Stomach smooth muscle (tissue), 2 donors: ENCODE results near the gene ZNF629.
"Not testable (repeated sequence)": the region's sequence is repeated elsewhere in the genome, so short reads cannot be mapped to it uniquely, and the experiment has no call there.

Experiments
- H3K27ac ChIP-seq: one replicate; pipeline ENCODE4 v1.7.0; 2013; ENCODE audit warnings: mild to moderate bottlenecking, low read length, inconsistent platforms
- H3K27me3 ChIP-seq, 2 donors: one replicate each; pipeline ENCODE4 v1.7.0; 2013; ENCODE audit warnings: low read length in 2 of 2; ENCODE audit not compliant: insufficient read depth in 2 of 2, control insufficient read depth in 1 of 2
- H3K36me3 ChIP-seq, 2 donors: one replicate each; pipeline ENCODE4 v1.7.0; 2013; ENCODE audit warnings: low read length in 2 of 2; ENCODE audit not compliant: control insufficient read depth in 2 of 2, insufficient read depth in 2 of 2
- H3K4me1 ChIP-seq: one replicate; pipeline ENCODE4 v1.7.0; 2013; ENCODE audit warnings: low read length; ENCODE audit not compliant: control insufficient read depth, insufficient read depth
- H3K4me3 ChIP-seq, 2 donors: one replicate each; pipeline ENCODE4 v1.7.0; 2013; ENCODE audit warnings: low read length in 2 of 2
- H3K9ac ChIP-seq, 2 donors: one replicate each; pipeline ENCODE4 v1.7.0; 2013; ENCODE audit warnings: low read length in 2 of 2, mild to moderate bottlenecking in 1 of 2
- H3K9me3 ChIP-seq, 2 donors: one replicate each; pipeline ENCODE4 v1.7.0; 2013; ENCODE audit warnings: low read length in 2 of 2; ENCODE audit not compliant: control insufficient read depth in 2 of 2
- donor health status: healthy.
- donor health status: Pancreatic carcinoma.

ZNF629 gene

DNA sequence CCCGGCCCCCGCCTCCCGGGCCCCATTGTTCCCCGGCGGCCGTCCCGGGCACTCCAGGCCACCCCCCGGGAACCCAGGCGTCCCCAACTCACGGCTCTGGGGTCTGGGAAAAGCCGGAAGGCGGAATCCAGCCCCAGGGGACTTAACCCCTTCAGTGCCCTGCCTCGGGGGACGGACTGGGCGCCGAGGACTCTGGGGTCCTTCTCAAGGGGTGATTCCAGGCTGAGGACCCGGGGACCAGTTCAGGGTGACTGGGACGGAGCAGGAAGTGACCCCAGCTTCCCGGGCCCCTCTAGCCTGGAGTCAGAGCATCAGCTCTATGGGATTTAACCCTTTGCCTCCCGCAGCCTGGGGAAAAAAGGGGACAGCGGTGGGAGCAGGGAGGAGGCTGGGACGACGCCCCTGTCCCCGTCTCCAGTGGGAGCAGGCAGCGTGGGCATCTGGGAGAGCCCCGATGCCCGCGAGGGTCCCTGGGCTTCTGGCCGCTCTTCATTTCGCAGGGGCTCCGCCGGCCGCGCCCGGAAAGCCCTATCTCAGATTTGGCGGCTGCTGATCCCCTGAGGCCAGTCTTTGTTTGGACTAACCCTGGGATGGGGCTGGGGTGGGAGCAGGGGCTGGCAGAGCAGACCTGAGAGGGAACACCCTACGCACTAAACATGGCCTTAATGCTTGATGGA is at the start of gene ZNF629:
TSS of gene ZNF629 (minus strand) at position 270 of the 677 bp plus-strand sequence. CDS start 2,723 bp downstream, outside the sequence.
- Histone ChIP-seq H3K9ac (peak within 1 kb of the TSS; percentile 86 to 90), H3K27ac (peak within 1 kb of the TSS; percentile 71), H3K9me3 (no peaks in the 10 kb centered on the region)

DNA sequence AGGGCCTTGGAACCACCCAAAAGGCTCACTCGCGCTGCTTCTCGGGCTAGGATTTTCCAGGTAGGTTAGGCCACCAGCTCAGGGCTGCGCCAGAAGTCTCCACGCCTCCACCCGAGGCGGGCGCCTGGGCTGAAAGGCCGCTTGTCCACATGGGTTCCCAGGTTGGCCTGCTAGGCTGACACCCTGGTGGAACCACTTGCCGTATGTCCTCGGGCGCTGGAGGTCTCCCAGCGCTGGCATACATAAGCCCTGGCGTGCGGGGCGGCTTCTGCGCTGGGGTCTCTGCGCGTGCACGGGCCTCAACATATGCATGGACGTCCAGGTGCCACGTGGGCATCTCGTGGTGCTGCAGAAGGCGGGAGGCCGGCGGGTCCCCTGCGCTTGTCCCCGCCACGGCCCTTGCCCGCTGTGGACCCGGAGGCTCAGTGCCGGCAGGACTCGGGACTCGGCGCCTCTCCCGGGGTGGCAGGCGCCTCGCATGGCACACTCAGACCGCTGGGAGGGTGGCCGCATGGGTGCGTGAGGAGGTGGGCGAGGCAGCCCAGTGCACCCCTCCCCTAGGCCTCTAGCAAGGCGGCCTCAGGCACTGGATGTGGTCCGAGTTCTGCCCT is 47.2 kb upstream of the ZNF629 start:
- Histone ChIP-seq H3K9me3 (no peaks in the 10 kb centered on the region), H3K9ac (no peak overlapping the region), H3K4me3 (no peak overlapping the region), H3K4me1 (no peaks in the 10 kb centered on the region), H3K27ac (no peak overlapping the region), H3K27me3 (no peaks in the 10 kb centered on the region), H3K36me3 (no peaks in the 10 kb centered on the region)

More for the DNA sequence above, at the start of gene ZNF629:
- Histone ChIP-seq H3K27me3 (no peaks in the 10 kb centered on the region), H3K36me3 (peaks cover 7 to 15% of the 10 kb centered on the region in 2 donors), H3K4me1 (peaks cover 19% of the 10 kb centered on the region), H3K4me3 (peak within 1 kb of the TSS; percentile 91 to 96)

DNA sequence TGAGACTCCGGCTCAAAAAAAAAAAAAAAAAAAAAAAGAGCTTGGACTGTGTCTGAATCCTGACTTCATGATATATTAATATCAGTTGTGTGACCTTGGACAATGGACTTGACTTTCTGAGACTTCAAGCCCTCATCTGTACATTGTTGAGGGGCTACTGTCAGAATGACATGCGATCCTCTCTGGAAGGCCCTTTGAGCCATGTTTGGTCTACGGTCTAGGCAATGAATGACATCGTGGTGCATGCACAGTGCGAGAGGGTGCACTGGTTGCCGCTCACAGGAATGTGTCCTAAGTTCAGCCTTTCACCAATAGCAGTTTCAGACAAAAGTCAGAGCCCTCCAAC is 43.0 kb upstream of the ZNF629 start:
- Histone ChIP-seq H3K27ac (no peak overlapping the region), H3K9me3 (no peaks in the 10 kb centered on the region), H3K4me3 (no peak overlapping the region), H3K36me3 (no peaks in the 10 kb centered on the region), H3K9ac (no peak overlapping the region), H3K27me3 (peaks cover 2% of the 10 kb centered on the region in 2 donors), H3K4me1 (no peaks in the 10 kb centered on the region)

DNA sequence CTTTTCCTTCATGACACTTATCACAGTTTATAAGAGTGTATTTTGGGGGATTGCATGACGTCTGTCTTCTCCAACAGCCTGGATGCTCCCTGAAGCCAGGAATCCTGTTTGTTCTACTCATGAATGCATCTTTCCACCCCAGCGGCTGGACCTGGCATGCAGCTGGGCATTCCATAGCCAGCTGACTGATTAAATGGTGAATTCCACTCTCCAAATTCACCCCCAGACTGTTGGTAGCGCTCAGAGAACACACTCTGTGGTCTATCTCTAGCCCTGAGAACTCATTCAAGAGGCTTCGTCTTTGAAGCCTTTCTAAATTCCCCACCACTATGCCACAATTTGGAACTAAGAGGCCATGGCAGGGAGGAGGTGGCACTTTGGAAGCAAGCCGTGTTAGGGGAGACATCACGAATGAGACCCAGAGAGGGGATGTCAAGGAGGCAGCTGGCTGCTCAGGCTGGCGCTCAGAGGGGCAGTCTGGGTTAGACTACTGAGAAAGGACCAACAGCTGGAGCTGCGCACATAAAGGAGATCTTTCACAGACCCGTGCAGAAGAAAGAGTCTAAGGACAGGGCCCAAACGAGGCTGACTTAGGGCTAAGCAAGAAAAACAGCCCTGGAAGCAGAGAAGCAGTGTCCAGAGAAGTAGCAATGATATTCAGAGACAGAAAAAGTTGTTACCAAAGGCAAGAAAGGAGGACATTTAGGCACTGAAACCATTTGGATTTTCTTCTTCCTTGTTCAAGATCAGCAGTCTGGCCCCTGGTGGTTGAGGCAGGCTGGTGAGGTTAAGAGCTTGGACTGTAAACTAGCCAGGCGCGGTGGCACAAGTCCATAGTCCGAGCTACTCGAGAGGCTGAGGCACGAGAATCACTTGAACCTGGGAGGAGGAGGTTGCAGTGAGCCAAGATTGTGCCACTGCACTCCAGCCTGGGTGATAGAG is 42.4 kb upstream of the ZNF629 start:
- Histone ChIP-seq H3K4me1 (no peaks in the 10 kb centered on the region), H3K9me3 (no peaks in the 10 kb centered on the region), H3K36me3 (no peaks in the 10 kb centered on the region), H3K4me3 (no peak overlapping the region), H3K9ac (no peak overlapping the region), H3K27me3 (peaks cover 2% of the 10 kb centered on the region in 2 donors), H3K27ac (no peak overlapping the region)

DNA sequence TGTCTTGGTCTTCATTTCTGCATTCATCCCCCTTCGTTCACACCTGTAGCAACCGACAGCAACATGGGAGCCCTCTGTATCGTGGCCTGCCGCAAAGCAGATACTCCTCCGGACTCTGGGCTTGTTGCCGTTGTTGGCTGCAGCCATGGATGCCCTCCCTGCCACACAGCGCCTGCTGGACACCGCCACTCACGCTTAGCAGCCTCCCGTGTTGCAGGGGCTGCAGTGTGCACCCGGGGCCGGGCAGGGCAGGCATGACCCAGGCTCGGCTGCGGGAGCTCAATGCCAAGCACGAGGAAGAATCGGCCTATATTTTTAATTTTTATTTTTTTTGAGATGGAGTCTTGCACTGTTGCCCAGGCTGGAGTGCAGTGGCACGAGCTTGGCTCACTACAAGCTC is 34.9 kb upstream of the ZNF629 start:
- Histone ChIP-seq H3K9ac (no peak overlapping the region), H3K9me3 (no peaks in the 10 kb centered on the region), H3K27ac (no peak overlapping the region), H3K27me3 (peaks cover 2% of the 10 kb centered on the region in 2 donors), H3K36me3 (no peaks in the 10 kb centered on the region), H3K4me3 (no peak overlapping the region), H3K4me1 (no peaks in the 10 kb centered on the region)

DNA sequence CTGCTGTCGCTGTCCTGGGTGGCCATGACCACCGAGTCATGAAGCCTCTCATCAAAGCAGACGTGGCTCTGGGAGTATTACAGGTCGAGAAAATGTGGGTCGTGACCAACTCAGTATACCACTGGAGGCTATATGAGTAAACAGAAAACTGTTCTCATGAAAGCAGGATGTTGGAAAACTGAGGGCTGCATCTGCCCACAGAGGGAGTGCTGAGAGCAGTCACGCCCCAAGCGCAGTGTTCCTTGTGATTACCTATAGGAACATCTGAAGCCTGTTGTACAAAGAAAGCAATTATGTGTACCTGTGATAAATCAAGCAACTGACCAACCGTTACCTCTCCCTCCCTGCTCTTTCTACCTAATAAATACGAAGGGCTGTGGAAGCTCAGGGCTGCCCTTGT is 34.4 kb upstream of the ZNF629 start:
- not testable (repeated sequence) for H3K27me3 ChIP-seq, H3K4me3 ChIP-seq, H3K4me1 ChIP-seq, H3K9me3 ChIP-seq, H3K9ac ChIP-seq, H3K27ac ChIP-seq, H3K36me3 ChIP-seq

DNA sequence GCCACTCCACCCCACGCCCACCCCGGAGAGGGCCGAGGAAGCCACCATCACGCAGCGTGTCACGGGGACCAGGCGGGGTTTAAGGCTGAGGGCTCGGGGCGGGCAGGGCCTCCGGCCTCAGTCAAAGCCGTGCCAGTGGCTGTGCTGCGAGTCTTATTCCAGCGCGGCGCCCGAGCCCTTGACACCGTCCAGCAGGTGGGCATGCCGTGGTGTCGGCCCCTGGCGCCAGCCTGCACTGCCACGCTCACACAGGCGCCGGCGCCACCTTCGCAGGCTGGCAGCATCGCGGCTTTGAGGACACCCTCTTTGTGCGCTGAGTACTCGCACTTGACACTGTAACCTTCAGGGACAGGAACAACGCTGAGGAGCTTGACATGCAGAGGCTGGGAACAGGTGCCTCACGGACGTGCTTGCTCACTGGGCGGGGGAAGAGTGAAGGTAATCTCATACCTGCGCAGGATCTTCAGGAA is 34.0 kb upstream of the ZNF629 start:
- Histone ChIP-seq H3K27ac (no peak overlapping the region), H3K27me3 (peaks cover 2% of the 10 kb centered on the region in 2 donors), H3K9ac (no peak overlapping the region), H3K4me1 (no peaks in the 10 kb centered on the region), H3K4me3 (no peak overlapping the region), H3K36me3 (no peaks in the 10 kb centered on the region), H3K9me3 (no peaks in the 10 kb centered on the region)

DNA sequence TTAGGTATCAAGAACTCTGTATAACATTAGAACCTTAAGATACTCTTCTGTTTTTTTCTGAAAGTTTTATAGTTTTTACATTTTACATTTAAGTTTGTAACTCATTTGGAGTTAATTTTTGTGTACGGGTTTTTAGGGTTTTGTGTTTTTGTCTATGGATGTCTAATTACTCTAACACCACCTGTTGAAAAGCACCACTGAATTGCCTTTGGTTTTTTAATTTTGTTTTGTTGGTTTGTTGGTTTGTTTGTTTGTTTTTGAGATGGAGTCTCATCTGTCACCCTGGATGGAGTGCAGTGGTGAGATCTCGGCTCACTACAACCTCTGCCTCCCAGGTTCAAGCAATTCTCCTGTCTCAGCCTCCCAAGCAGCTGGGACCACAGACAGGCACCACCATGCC is 29.8 kb upstream of the ZNF629 start:
- no peak overlapping the region for H3K9ac ChIP-seq
- no peak overlapping the region for H3K27ac ChIP-seq
- H3K9me3 ChIP-seq: no peaks in the 10 kb centered on the region
- H3K36me3 ChIP-seq: no peaks in the 10 kb centered on the region
- peaks cover 12% of the 10 kb centered on the region for H3K4me1 ChIP-seq
- no peaks in the 10 kb centered on the region for H3K27me3 ChIP-seq
- no peak overlapping the region for H3K4me3 ChIP-seq

DNA sequence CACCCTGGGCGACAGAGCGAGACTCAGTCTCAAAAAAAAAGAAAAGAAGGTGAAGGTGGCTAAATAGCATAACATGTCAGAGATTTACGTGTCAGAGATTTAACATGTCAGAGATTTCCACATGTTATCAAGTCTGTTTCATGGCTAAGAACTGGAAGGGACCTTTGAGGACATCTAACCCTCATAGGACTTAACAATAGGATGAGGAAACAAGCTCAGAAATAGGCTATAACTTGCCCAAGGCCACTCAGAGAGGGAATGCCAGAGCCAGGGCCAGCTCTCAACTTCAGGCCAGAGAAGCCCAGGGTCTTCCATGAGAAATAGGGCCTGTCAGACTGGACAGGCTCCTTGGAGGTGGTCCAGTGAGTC is 26.8 kb upstream of the ZNF629 start:
- H3K9me3 ChIP-seq: no peaks in the 10 kb centered on the region
- H3K9ac ChIP-seq: peak overlapping the region; percentile 68 to 86
- peak overlapping the region; percentile 70 for H3K27ac ChIP-seq
- H3K4me3 ChIP-seq: peak overlapping the region; percentile 70 to 77
- H3K4me1 ChIP-seq: peaks cover 12% of the 10 kb centered on the region
- no peaks in the 10 kb centered on the region for H3K27me3 ChIP-seq
- no peaks in the 10 kb centered on the region for H3K36me3 ChIP-seq

DNA sequence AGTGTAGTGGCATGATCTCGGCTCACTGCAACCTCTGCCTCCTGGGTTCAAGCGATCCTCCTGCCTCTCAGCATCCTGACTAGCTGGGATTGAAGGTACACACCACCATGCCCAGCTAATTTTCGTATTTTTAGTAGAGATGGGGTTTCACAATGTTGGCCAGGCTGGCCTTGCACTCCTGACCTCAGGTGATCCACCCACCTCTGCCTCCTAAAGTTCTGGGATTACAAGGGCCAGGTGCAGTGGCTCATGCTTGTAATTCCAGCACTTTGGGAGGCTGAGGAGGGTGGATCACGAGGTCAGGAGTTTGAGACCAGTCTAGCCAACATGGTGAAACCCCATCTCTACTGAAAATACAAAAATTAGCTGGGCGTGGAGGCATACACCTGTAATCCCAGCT is 22.7 kb upstream of the ZNF629 start:
- H3K36me3 ChIP-seq, H3K9ac ChIP-seq, H3K4me3 ChIP-seq, H3K9me3 ChIP-seq, H3K27me3 ChIP-seq, H3K27ac ChIP-seq: not testable (repeated sequence)
- H3K4me1 ChIP-seq: peaks cover 24% of the 10 kb centered on the region
